ENCODE measurements around the gene PRKAG2. TPM values are rescaled to one million over a fixed set of nuclear protein-coding genes. Genes with fewer than 3 reads are reported as not detected.

PRKAG2 gene
- polyA plus RNA-seq, 1 of the 3 experiments (the other 2 are of a cell fraction): 51.6 TPM

DNA sequence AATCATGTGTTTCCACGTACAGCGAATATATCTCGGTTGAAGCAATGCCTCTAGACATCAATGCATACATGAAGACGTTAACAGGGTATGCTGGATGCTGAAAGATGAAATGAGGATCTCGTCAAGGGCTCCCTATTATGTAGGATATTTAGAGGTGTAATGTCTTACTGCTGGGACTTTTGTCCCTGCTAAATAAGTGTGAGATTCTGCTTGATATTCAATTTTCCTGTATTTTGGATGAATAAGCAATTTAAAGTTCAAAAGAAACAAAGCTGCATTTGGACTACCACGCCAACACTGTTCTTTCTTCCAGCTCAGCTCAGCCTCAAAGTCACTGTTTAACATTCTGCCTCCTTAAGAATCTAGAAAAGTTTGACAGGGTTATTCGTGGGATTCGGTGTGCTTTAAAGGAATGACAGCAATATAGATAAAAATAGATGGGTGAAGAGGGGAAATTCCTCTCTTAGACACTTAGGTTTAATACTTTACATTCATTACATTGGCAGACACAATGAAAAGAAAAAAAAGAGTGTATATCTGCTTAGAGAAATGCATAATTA, 247.1 kb downstream of the PRKAG2 start:
- Histone ChIP-seq H4K20me1 (ENCODE audit: insufficient read depth) (no peaks in the 10 kb centered on the region), H3K4me1 (ENCODE audit: control insufficient read depth in 1 of 2, insufficient read depth in 2 of 2, low read depth in 1 of 2, low read length in 1 of 2) (peaks cover 4 to 15% of the 10 kb centered on the region in 2 experiments; a peak in 2 of 4 replicates), H3K4me2 (no peak overlapping the region; the same call in 1 of the 2 replicates), H3F3A (replicated peaks; ENCODE audit: insufficient read depth) (peaks cover 24% of the 10 kb centered on the region), H3K36me3 (replicated peaks in 1 of 2; ENCODE audit: control insufficient read depth in 1 of 2, insufficient read depth in 2 of 2, low read length in 1 of 2) (peaks cover 0 to 3% of the 10 kb centered on the region in 2 experiments), H3K27me3 (ENCODE audit: insufficient read depth) (no peaks in the 10 kb centered on the region), H3K9me3 (no peaks in the 10 kb centered on the region), H2AFZ (ENCODE audit: low read depth) (no peak overlapping the region), H3K9me2 (no peaks in the 10 kb centered on the region), H3K9ac (peak overlapping the region; percentile 2; the same call in 1 of the 2 replicates), H3K4me3 (ENCODE audit: low read depth in 2 of 2, low read length in 1 of 2) (peak overlapping the region in 1 of 2 experiments; percentile 87; a peak in 1 of 4 replicates), H3K79me2 (ENCODE audit: insufficient read depth) (peaks cover 63% of the 10 kb centered on the region), H3K27ac (ENCODE audit: low read depth in 2 of 2, low read length in 1 of 2) (no peak overlapping the region)
- 88% methylated on average over 8 of the region's 8 CpGs for WGBS (ENCODE audit: low lambda C conversion rate)
- DNase-seq: no peak
- TF ChIP-seq SIN3A (IDR thresholded peaks at IDR 0.05; ENCODE audit: borderline replicate concordance, low read depth, low read length) (no peak), IRF3 (IDR thresholded peaks at IDR 0.05; ENCODE audit: low read depth, low read length) (no peak), NFIC (IDR thresholded peaks at IDR 0.05; ENCODE audit: borderline replicate concordance) (no peak), ELF1 (IDR thresholded peaks at IDR 0.05) (no peak), EZH2phosphoT487 (IDR thresholded peaks at IDR 0.05; ENCODE audit: borderline replicate concordance, low read depth) (no peak), FOXJ3 (CRISPR knock-in tag; IDR thresholded peaks at IDR 0.05) (no peak)
- ChIA-PET POLR2A (no interaction called here), CTCF (interaction anchor here (0.8 to 16.8 kb wide), 8 partner anchors 10 to 386 kb away, joined by 3 to 203 read pairs (median 30); no protein-coding TSS in a partner anchor)

GRCh38 chr7:151628846-151629604, 247.9 kb downstream of the PRKAG2 start:
- H3F3A ChIP-seq (replicated peaks; ENCODE audit: insufficient read depth): peaks cover 19% of the 10 kb centered on the region
- no peak overlapping the region; the same call in 1 of the 2 replicates for H3K4me2 ChIP-seq
- H3K4me3 ChIP-seq (ENCODE audit: low read depth in 2 of 2, low read length in 1 of 2): no peak overlapping the region
- ChIA-PET CTCF (interaction anchor here (1.5 to 16.8 kb wide), 5 partner anchors 9 to 153 kb away, joined by 3 to 203 read pairs (median 47); no protein-coding TSS in a partner anchor), POLR2A (no interaction called here)
- peaks cover 70% of the 10 kb centered on the region for H3K79me2 ChIP-seq (ENCODE audit: insufficient read depth)
- peaks cover 4 to 15% of the 10 kb centered on the region in 2 experiments; a peak in 2 of 4 replicates for H3K4me1 ChIP-seq (ENCODE audit: control insufficient read depth in 1 of 2, insufficient read depth in 2 of 2, low read depth in 1 of 2, low read length in 1 of 2)
- H2AFZ ChIP-seq (ENCODE audit: low read depth): no peak overlapping the region
- WGBS (ENCODE audit: low lambda C conversion rate): 95% methylated on average over 17 of the region's 17 CpGs
- no peaks in the 10 kb centered on the region for H4K20me1 ChIP-seq (ENCODE audit: insufficient read depth)
- H3K36me3 ChIP-seq (replicated peaks in 1 of 2; ENCODE audit: control insufficient read depth in 1 of 2, insufficient read depth in 2 of 2, low read length in 1 of 2): peaks cover 0 to 3% of the 10 kb centered on the region in 2 experiments
- no peaks in the 10 kb centered on the region for H3K9me2 ChIP-seq
- no peak overlapping the region for H3K27ac ChIP-seq (ENCODE audit: low read depth in 2 of 2, low read length in 1 of 2)
- no peaks in the 10 kb centered on the region for H3K27me3 ChIP-seq (ENCODE audit: insufficient read depth)
- TF ChIP-seq IRF3 (IDR thresholded peaks at IDR 0.05; ENCODE audit: low read depth, low read length): no peak
- no peak for TF ChIP-seq TCF12 (IDR thresholded peaks at IDR 0.05)
- TF ChIP-seq RXRA (IDR thresholded peaks at IDR 0.05; ENCODE audit: borderline replicate concordance, low read depth): no peak
- TF ChIP-seq YY1 (IDR thresholded peaks at IDR 0.05; ENCODE audit: low read depth): no peak
- TF ChIP-seq NFIC (IDR thresholded peaks at IDR 0.05; ENCODE audit: borderline replicate concordance): no peak
- TF ChIP-seq SIN3A (IDR thresholded peaks at IDR 0.05; ENCODE audit: borderline replicate concordance, low read depth, low read length): no peak
- TF ChIP-seq ZBTB33 (IDR thresholded peaks at IDR 0.05; ENCODE audit: borderline replicate concordance, low read depth): no peak
- no peaks in the 10 kb centered on the region for H3K9me3 ChIP-seq
- DNase-seq: no peak
- no peak overlapping the region for H3K9ac ChIP-seq
